GM12872 (cell line): ENCODE results near the gene GHRL.

Experiments used
- TF ChIP-seq, protein P1 (sequence below): IDR thresholded peaks from 3 replicates; pipeline ENCODE4 v1.5.1; 2011; ENCODE audit warnings: low read depth, mild to moderate bottlenecking, low read length, moderate library complexity; ENCODE audit not compliant: insufficient read depth

Gene GHRL

DNA sequence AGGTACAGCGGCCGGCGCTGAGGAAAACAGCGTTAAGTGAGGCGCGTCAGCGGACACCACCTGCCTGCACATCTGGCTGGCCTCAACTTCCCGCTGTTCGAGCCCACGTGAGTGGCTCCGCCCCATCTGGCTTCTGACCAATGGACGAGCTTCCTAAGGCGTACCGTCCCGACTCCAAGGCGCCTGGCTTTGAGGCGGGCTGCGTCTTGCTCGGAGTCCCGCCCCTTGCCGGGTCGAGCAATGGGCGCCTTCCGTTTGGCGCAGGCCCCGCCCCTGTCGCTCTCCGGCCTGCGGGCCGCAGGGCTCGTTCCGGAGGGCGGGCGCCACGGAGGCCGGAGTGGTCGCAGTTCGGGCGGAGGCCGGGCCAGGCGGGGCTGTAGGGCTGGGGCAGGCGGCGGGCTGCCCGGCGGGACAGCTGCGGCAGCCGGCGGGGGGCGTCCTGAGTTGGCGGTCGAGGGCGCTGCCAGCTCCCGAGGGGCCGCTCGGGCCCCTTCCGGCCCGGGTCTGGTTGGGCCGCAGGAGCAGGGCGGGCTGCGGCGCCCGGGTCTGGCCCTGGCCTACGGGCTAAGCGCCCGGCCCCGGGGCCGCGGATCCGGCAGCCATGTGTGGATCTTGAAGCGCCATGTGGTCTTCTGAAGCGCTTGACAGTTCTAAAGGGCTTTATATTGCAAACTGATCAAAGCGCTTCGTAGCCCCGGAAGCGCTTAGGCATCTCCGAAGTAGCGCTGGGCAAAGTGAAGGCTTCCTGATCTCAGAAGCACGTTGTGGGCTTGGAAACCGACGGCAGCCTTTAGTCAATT lies 44.4 kb downstream of the GHRL start, which contains the start of gene TATDN2:
Gene TATDN2 (plus strand): TSS at position 276 of the 800 bp plus-strand sequence. CDS start 742 bp downstream, outside the sequence.
- TF ChIP-seq, protein P1, sequence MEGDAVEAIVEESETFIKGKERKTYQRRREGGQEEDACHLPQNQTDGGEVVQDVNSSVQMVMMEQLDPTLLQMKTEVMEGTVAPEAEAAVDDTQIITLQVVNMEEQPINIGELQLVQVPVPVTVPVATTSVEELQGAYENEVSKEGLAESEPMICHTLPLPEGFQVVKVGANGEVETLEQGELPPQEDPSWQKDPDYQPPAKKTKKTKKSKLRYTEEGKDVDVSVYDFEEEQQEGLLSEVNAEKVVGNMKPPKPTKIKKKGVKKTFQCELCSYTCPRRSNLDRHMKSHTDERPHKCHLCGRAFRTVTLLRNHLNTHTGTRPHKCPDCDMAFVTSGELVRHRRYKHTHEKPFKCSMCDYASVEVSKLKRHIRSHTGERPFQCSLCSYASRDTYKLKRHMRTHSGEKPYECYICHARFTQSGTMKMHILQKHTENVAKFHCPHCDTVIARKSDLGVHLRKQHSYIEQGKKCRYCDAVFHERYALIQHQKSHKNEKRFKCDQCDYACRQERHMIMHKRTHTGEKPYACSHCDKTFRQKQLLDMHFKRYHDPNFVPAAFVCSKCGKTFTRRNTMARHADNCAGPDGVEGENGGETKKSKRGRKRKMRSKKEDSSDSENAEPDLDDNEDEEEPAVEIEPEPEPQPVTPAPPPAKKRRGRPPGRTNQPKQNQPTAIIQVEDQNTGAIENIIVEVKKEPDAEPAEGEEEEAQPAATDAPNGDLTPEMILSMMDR, result no peak

DNA sequence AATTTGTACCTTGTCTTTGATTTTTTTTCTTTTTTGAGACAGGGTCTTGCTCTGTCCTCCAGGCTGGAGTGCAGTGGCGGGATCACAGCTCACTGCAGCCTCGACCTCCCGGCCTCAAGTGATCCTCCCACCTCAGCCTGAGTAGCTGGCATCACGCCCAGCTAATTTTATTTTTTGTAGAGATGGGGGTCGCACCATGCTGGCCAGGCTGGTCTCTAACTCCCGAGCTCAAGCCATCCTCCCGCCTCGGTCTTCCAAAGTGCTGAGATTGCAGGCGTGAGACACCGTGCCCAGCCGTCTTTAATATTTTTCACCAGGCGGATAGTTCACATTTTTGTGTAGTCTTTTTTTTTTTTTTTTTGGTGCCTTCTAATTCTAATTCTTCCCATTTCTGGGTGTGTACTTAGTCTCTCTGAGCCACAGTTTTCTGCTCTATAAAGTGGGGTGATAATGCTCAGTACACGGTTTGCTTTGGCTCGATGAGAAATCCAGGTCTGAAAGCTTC lies 45.0 kb downstream of the GHRL start:
- TF ChIP-seq, protein P1, result no peak

DNA sequence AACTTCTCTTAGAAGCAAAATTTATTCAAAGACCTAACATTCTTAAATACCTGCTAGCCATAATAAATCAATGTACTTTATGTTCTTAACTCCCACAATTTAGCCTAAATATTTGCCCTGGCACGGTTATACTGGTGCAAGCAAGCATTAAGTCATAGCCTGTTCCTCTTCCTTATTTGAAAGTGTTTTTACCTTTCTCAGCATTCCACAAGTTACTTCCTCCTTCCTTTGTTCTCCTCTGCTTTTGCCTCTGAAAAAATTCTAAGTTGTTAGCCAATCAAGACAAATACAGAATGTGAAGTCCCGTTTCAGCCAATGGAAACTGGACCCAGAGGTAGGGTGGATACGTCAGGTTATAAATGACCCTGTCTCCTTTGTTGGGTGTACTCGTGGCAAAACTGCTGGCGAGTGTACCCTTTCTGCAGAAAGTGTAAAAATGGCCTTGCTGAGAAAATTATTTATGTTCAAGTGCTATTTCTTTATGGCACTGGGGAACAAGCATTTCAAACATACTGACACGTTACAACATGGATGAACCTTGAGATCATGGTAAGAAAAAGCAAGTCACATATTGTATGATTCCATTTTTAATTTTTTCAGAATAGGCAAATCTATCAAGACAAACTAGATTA lies 47.5 kb downstream of the GHRL start:
- TF ChIP-seq, protein P1, result no peak

DNA sequence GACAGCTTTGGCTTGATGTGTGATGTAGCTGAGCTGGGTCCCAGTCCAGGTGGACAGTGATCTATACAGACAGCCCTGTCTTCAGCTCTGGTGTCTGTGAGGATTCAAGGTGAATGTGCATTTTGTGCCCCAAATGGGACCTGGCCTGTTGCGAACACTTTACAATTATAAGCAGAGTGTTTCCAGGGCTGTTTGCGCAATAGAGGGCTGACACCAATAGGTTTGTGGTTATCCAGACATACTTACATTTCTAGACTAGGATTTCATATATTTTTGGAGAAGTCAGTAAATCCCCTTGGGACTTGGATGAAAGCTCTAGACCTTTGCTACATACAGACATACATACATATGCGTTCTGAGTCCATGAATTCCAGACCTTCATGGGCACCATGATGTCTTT lies 48.7 kb downstream of the GHRL start:
- TF ChIP-seq, protein P1, result no peak

DNA sequence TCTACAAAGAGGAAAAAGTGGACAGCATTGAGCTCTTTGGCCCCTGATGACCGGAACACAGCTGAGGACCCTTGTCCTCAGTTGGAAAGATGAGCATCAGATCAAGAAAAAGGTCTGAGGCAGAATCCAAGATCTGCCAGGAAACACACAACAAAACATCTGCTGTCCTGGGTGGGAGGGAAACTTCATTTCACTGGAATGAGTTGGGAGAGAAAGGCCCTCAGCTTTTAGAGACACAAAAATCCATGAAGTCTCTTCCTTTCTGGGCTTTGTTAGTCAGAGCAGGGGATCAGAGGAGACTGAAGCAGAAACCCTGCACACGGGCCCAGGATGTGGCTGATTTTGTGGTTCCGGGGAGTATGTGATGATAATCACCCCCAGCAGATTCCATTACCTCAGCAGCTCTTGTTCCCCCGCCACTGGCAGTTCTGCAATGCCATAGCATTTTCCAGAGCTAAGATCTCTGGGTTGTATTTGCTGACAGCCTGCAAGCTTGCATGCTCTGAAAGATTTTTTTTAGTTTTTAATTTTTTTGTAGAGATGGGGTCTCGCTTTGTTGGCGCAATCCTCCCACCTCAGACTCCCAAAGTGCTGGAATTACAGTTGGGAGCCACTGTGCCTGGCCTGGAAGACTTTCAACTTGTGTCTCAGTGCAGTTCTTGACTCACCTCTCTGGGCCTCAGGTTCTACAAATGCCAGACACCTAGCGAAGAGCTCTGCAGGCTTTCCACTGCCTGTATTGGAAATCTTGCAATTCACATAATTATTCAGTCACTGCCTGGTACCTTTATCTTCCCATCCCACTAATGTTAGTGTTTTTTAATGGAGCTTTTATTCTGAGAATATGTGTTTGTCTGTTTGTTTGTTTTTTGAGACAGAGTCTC lies 50.3 kb downstream of the GHRL start:
- TF ChIP-seq, protein P1, result no peak

DNA sequence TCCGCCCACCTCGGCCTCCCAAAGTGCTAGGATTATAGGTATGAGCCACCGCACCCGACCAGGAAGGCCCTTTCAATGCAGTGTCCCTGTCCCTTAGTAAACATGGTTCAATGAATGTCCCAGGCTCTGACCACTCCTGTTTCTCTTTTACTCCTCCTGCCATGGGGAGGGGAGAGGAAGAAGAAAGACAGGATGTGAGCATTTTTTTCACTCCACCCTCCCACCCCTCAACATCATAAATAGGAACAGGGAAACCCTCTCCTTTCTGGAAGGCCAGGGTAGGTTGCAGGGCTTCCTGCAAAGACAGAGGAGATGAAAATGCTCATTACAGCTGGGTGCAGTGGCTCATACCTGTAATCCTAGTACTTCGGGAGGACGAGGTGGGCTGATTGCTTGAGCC lies 51.9 kb downstream of the GHRL start:
- TF ChIP-seq, protein P1, result no peak
